ENCODE results near the gene SNED1. TPM values are rescaled to one million over a fixed set of nuclear protein-coding genes. Genes with fewer than 3 reads are reported as not detected.

The SNED1 gene
- polyA plus RNA-seq, 1 donor (not counting 4 experiments of a cell fraction or from before 2014, with no cell fraction given): 0.12 TPM

- FAIRE-seq: no peak
- H3K79me2 ChIP-seq (ENCODE audit: control insufficient read depth, insufficient read depth, low read length): no peaks in the 10 kb centered on the region
- H3K9ac ChIP-seq (ENCODE audit: control insufficient read depth, extremely low read depth, insufficient read depth, low read length): no peak overlapping the region
- H3K4me2 ChIP-seq (ENCODE audit: control insufficient read depth, extremely low read depth, insufficient read depth, low read depth, low read length): no peak overlapping the region
- no peaks in the 10 kb centered on the region for H3K27me3 ChIP-seq (ENCODE audit: control insufficient read depth, extremely low read depth, insufficient read depth, low read length)
- H3K27ac ChIP-seq (ENCODE audit: control insufficient read depth, insufficient read depth, low read length): no peak overlapping the region
- dilution Hi-C loops (cut with MboI; ENCODE audit: extremely low pct_ligation_motif_present, low sequenced_read_pairs): no loop called here
- no peak overlapping the region for H2AFZ ChIP-seq (ENCODE audit: control insufficient read depth, low read length)
- no peaks in the 10 kb centered on the region for H3K4me1 ChIP-seq (ENCODE audit: control insufficient read depth, extremely low read depth, insufficient read depth, low read length)
- H3K9me3 ChIP-seq (ENCODE audit: control insufficient read depth, low read depth, low read length): no peaks in the 10 kb centered on the region
- TF ChIP-seq EZH2 (IDR thresholded peaks at IDR 0.05; ENCODE audit: low read length) (no peak), CTCF (optimal IDR thresholded peaks at IDR 0.05 in 1 of 3, IDR thresholded peaks at IDR 0.05 in 1 of 3, conservative IDR thresholded peaks at IDR 0.05 in 1 of 3; ENCODE audit: extremely low read depth in 1 of 3, insufficient read depth in 2 of 3, low read length in 3 of 3) (no peak)
- H3K4me3 ChIP-seq (ENCODE audit: control insufficient read depth in 2 of 3, extremely low read depth in 1 of 3, insufficient read depth in 2 of 3, low read depth in 1 of 3, low read length in 3 of 3): no peak overlapping the region
- H3K9me1 ChIP-seq (ENCODE audit: control insufficient read depth, extremely low read depth, insufficient read depth, low read length): no peaks in the 10 kb centered on the region
- DNase-seq (ENCODE audit: low read depth, low spot score): no peak
- H3K36me3 ChIP-seq (ENCODE audit: control insufficient read depth in 2 of 2, extremely low read depth in 1 of 2, insufficient read depth in 2 of 2, low read length in 2 of 2): peaks cover 0 to 5% of the 10 kb centered on the region in 2 experiments
- no peaks in the 10 kb centered on the region for H4K20me1 ChIP-seq (ENCODE audit: control insufficient read depth, extremely low read depth, insufficient read depth, low read length)
Observed at GRCh38 chr2:241112046-241112445, 113.6 kb downstream of the SNED1 start.

GRCh38 chr2:241112592-241112991 lies 114.2 kb downstream of the SNED1 start:
- H3K27me3 ChIP-seq (ENCODE audit: control insufficient read depth, extremely low read depth, insufficient read depth, low read length): no peaks in the 10 kb centered on the region
- FAIRE-seq (no peak), DNase-seq (ENCODE audit: low read depth, low spot score) (no peak)
- no peaks in the 10 kb centered on the region for H3K79me2 ChIP-seq (ENCODE audit: control insufficient read depth, insufficient read depth, low read length)
- H2AFZ ChIP-seq (ENCODE audit: control insufficient read depth, low read length): no peak overlapping the region
- H3K9me1 ChIP-seq (ENCODE audit: control insufficient read depth, extremely low read depth, insufficient read depth, low read length): no peaks in the 10 kb centered on the region
- H3K9me3 ChIP-seq (ENCODE audit: control insufficient read depth, low read depth, low read length): no peaks in the 10 kb centered on the region
- H3K36me3 ChIP-seq (ENCODE audit: control insufficient read depth in 2 of 2, extremely low read depth in 1 of 2, insufficient read depth in 2 of 2, low read length in 2 of 2): peaks cover 0 to 3% of the 10 kb centered on the region in 2 experiments
- no peaks in the 10 kb centered on the region for H3K4me1 ChIP-seq (ENCODE audit: control insufficient read depth, extremely low read depth, insufficient read depth, low read length)
- dilution Hi-C loops (cut with MboI; ENCODE audit: extremely low pct_ligation_motif_present, low sequenced_read_pairs): no loop called here
- no peak for TF ChIP-seq CTCF (optimal IDR thresholded peaks at IDR 0.05 in 1 of 3, IDR thresholded peaks at IDR 0.05 in 1 of 3, conservative IDR thresholded peaks at IDR 0.05 in 1 of 3; ENCODE audit: extremely low read depth in 1 of 3, insufficient read depth in 2 of 3, low read length in 3 of 3)
- TF ChIP-seq EZH2 (IDR thresholded peaks at IDR 0.05; ENCODE audit: low read length): no peak
- no peaks in the 10 kb centered on the region for H4K20me1 ChIP-seq (ENCODE audit: control insufficient read depth, extremely low read depth, insufficient read depth, low read length)
- H3K4me2 ChIP-seq (ENCODE audit: control insufficient read depth, extremely low read depth, insufficient read depth, low read depth, low read length): no peak overlapping the region
- H3K27ac ChIP-seq (ENCODE audit: control insufficient read depth, insufficient read depth, low read length): no peak overlapping the region
- H3K4me3 ChIP-seq (ENCODE audit: control insufficient read depth in 2 of 3, extremely low read depth in 1 of 3, insufficient read depth in 2 of 3, low read depth in 1 of 3, low read length in 3 of 3): no peak overlapping the region
- H3K9ac ChIP-seq (ENCODE audit: control insufficient read depth, extremely low read depth, insufficient read depth, low read length): no peak overlapping the region
